Pancreas (tissue), 10 donors: ENCODE data around the gene CRADD. TPM values are rescaled to one million over a fixed set of nuclear protein-coding genes. Genes with fewer than 3 reads are reported as not detected.

Source experiments
- ATAC-seq, 4 donors: fragments of 200-7000 bp; cut with Tn5 transposase; one replicate each; pipeline versions ENCODE4 v1.8.0 to v1.9.1; 2020; ENCODE audit warnings: mild to moderate bottlenecking in 4 of 4, moderate library complexity in 4 of 4
- DNase-seq, 6 donors: peaks; one replicate each; pipeline ENCODE4 v3.0.0-alpha.2; 2020
- FAIRE-seq: peaks from 2 replicates; lab custom pipeline; 2012; peaks lifted over from hg19 to GRCh38; lab: Jason Lieb, UNC
- H3K27ac ChIP-seq, 4 donors: fragments of 200-600 bp; sonication (generic); 1 replicate in 3 of 4; 2 replicates in 1 of 4; pipeline versions ENCODE4 v1.5.0 to v1.8.0; 2020
- H3K27me3 ChIP-seq, 4 donors: fragments of 200-600 bp; one replicate each; pipeline ENCODE4 v1.8.0; 2021
- H3K36me3 ChIP-seq, 3 donors: fragments of 200-600 bp; sonication (generic) in 1 of 3; one replicate each; pipeline versions ENCODE4 v1.5.0 to v1.8.0; 2020 to 2021
- H3K4me1 ChIP-seq, 3 donors: fragments of 200-600 bp; one replicate each; pipeline ENCODE4 v1.8.0; 2021
- H3K4me3 ChIP-seq, 4 donors: fragments of 200-600 bp; sonication (generic) in 2 of 4; one replicate each; pipeline versions ENCODE4 v1.5.0 to v1.8.0; 2020 to 2021
- H3K9me3 ChIP-seq, 4 donors: fragments of 200-600 bp; one replicate each; pipeline ENCODE4 v1.8.0; 2021
- CTCF ChIP-seq, 4 donors: fragments of 200-600 bp; sonication (generic) in 3 of 4; IDR thresholded peaks; one replicate each; pipeline versions ENCODE4 v1.5.0 to v1.8.0; 2021; ENCODE audit warnings: antibody characterized with exemption in 4 of 4
- WGBS, 2 donors: extraction: QIAGEN DNeasy Blood & Tissue Kit; methylation state at CpG; one replicate each; pipeline ENCODE4 v1.1.7; 2013; 5-methylcytosine and 5-hydroxymethylcytosine counted together
- intact Hi-C, 3 donors: fragments of 100-400 bp; cut with DNase I; formaldehyde crosslinking; loops; one replicate each; pipeline versions ENCODE4 v1.11.1 to v1.14.2; 2022
- polyA plus RNA-seq, 2 donors: library from polyadenylated mRNA; stranded (reverse); fragments of 200-250 nt; gene quantifications; one replicate each; pipeline ENCODE4 v1.2.3, GENCODE V29; 2013
- total RNA-seq, 6 donors: library from RNA; stranded (reverse); fragmentation: NEBNext Ultra II Directional in 4 of 6; extraction: Animal tissue kit (Norgen Biotek cat#: 25700) in 4 of 6; gene quantifications; one replicate each; pipeline versions ENCODE4 v1.2.1 to v1.2.4, GENCODE V29; 2021 to 2023
- donor health status: healthy with polysubstance abuse.
- donor health status: DM: no; HTN: no; CAD: no; lungs with moderate emphysema.
- donor health status: DM: no; HTN: no; CAD: no.
- donor health status: control.
- donor health status: control.
- donor health status: Bipolar disorder and iron deficiency.
- donor health status: DM: yes; HTN: yes; CAD: no.
- donor health status: DM: no; HTN: no; CAD: no.
- donor health status: DM: no; HTN: no; CAD: no.
- donor health status: DM: yes; HTN: yes; CAD: no.

The CRADD gene
- total and polyA plus RNA-seq, 8 donors: 5.3 to 12.3 (median 9.2) TPM

GRCh38 chr12:93668919-93669418, 8.2 kb upstream of the CRADD start:
- ATAC-seq: no peak
- WGBS, 2 donors: 76 to 83% methylated on average over 5 of the region's 5 CpGs
- no peak overlapping the region for H3K27ac ChIP-seq
- H3K27me3 ChIP-seq: no peaks in the 10 kb centered on the region
- no peak for FAIRE-seq
- H3K36me3 ChIP-seq: no peaks in the 10 kb centered on the region
- no peak for TF ChIP-seq CTCF (IDR thresholded peaks at IDR 0.05)
- H3K4me3 ChIP-seq: no peak overlapping the region
- no peaks in the 10 kb centered on the region for H3K4me1 ChIP-seq
- DNase-seq: no peak
- intact Hi-C loops: no loop called here
- H3K9me3 ChIP-seq: no peaks in the 10 kb centered on the region

GRCh38 chr12:93669452-93669851, 7.7 kb upstream of the CRADD start:
- WGBS, 2 donors: 85 to 95% methylated on average over 3 of the region's 3 CpGs
- Histone ChIP-seq H3K36me3 (no peaks in the 10 kb centered on the region), H3K9me3 (no peaks in the 10 kb centered on the region), H3K4me1 (no peaks in the 10 kb centered on the region), H3K27me3 (no peaks in the 10 kb centered on the region), H3K27ac (no peak overlapping the region), H3K4me3 (no peak overlapping the region)
- intact Hi-C loops: no loop called here
- FAIRE-seq (no peak), ATAC-seq (no peak), DNase-seq (no peak)
- TF ChIP-seq CTCF (IDR thresholded peaks at IDR 0.05): no peak

GRCh38 chr12:93670104-93670503, 7.1 kb upstream of the CRADD start:
- 40 to 48% methylated on average over 4 of the region's 4 CpGs for WGBS, 2 donors
- FAIRE-seq: no peak
- TF ChIP-seq CTCF (IDR thresholded peaks at IDR 0.05): no peak
- no peak overlapping the region for H3K27ac ChIP-seq
- H3K9me3 ChIP-seq: no peaks in the 10 kb centered on the region
- no peaks in the 10 kb centered on the region for H3K36me3 ChIP-seq
- H3K27me3 ChIP-seq: no peaks in the 10 kb centered on the region
- peak; percentile 38 to 67 (median 48) for ATAC-seq
- no peaks in the 10 kb centered on the region for H3K4me1 ChIP-seq
- no peak overlapping the region for H3K4me3 ChIP-seq
- DNase-seq: peak in 2 of 6 donors; percentile 24 to 29
- intact Hi-C loops: no loop called here

- TF ChIP-seq CTCF (IDR thresholded peaks at IDR 0.05): no peak
These were observed 6.1 kb upstream of the CRADD start for GRCh38 chr12:93671044-93671443.

GRCh38 chr12:93673084-93673483, 4.1 kb upstream of the CRADD start:
- H3K27me3 ChIP-seq: no peaks in the 10 kb centered on the region
- no peaks in the 10 kb centered on the region for H3K36me3 ChIP-seq
- no peak for TF ChIP-seq CTCF (IDR thresholded peaks at IDR 0.05)
- no peak overlapping the region for H3K27ac ChIP-seq
- ATAC-seq: no peak
- no peak for FAIRE-seq
- H3K4me3 ChIP-seq: no peak overlapping the region
- H3K4me1 ChIP-seq: peaks cover 0 to 4% (median 0%) of the 10 kb centered on the region in 3 donors
- no peak for DNase-seq
- intact Hi-C loops: no loop called here
- no peaks in the 10 kb centered on the region for H3K9me3 ChIP-seq
- WGBS, 2 donors: 7 to 11% methylated on average over 1 of the region's 1 CpG

More at GRCh38 chr12:93671044-93671443, 6.1 kb upstream of the CRADD start:
- H3K27ac ChIP-seq: no peak overlapping the region
- H3K9me3 ChIP-seq: no peaks in the 10 kb centered on the region
- DNase-seq (no peak), FAIRE-seq (no peak), ATAC-seq (no peak)
- H3K4me3 ChIP-seq: no peak overlapping the region
- no peaks in the 10 kb centered on the region for H3K4me1 ChIP-seq
- intact Hi-C loops: no loop called here
- H3K36me3 ChIP-seq: no peaks in the 10 kb centered on the region
- no peaks in the 10 kb centered on the region for H3K27me3 ChIP-seq
- WGBS, 2 donors: 69 to 80% methylated on average over 3 of the region's 3 CpGs
